Measurements from ENCODE around the gene HNRNPL.

DNA sequence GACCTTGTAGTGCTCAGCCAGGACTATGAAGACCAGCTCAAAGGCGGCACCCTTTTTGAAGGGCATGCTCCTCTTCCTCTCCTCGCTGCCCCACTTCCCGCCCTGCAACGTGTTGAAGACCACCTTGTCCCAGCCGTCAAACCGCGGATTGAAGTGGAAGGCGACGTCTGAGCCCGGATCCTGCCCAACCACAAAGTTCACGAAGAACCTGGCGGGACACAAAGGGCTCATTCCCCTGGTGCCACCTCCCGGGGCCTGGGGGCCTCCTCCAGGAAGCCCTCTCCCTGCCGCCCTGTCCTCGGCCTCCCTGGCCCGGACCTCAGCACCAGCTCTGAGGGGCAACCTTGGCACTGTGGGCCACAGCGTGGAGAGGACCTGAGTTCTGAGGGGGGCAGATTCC is 41.0 kb downstream of the HNRNPL start:
- TF ChIP-seq CTCF (IDR thresholded peaks at IDR 0.05; ENCODE audit: low read length) (no peak), EZH2 (optimal IDR thresholded peaks at IDR 0.05; ENCODE audit: low read depth, low read length) (no peak)
